Keratinocyte (primary cell): ENCODE data around the gene SYT15. TPM values are rescaled to one million over a fixed set of nuclear protein-coding genes. Genes with fewer than 3 reads are reported as not detected.
A peak's percentile ranks its signal among the peaks of the same experiment; 100 is the strongest.
"Not testable (repeated sequence)": the region's sequence is repeated elsewhere in the genome, so short reads cannot be mapped to it uniquely, and the experiment has no call there.

ENCODE experiments used
- DNase-seq: peaks from one replicate; pipeline ENCODE4 v3.0.0-alpha.2; 2011; ENCODE audit warnings: low read depth, missing footprints, low spot score
- FAIRE-seq: peaks from 2 replicates; lab custom pipeline; 2011; peaks lifted over from hg19 to GRCh38; lab: Jason Lieb, UNC
- H2AFZ ChIP-seq: 2 replicates; pipeline ENCODE4 v1.6.0; 2012; ENCODE audit warnings: low read length, control low read depth, inconsistent platforms; ENCODE audit not compliant: control insufficient read depth
- H3K27ac ChIP-seq: 2 replicates; pipeline ENCODE4 v1.5.1; 2011; ENCODE audit warnings: low read length; ENCODE audit not compliant: control insufficient read depth, insufficient read depth
- H3K27me3 ChIP-seq: 3 replicates; pipeline ENCODE4 v1.6.0; 2011; ENCODE audit warnings: low read length; ENCODE audit not compliant: control insufficient read depth, insufficient read depth; ENCODE audit errors: extremely low read depth
- H3K36me3 ChIP-seq, 2 experiments: 2 replicates in 1 of 2; 3 replicates in 1 of 2; pipeline ENCODE4 v1.5.1; 2011; ENCODE audit warnings: low read length in 2 of 2, mild to moderate bottlenecking in 1 of 2; ENCODE audit not compliant: control insufficient read depth in 2 of 2, insufficient read depth in 2 of 2; ENCODE audit errors: extremely low read depth in 1 of 2
- H3K4me1 ChIP-seq: 3 replicates; pipeline ENCODE4 v1.5.1; 2011; ENCODE audit warnings: low read length; ENCODE audit not compliant: control insufficient read depth, insufficient read depth; ENCODE audit errors: extremely low read depth
- H3K4me2 ChIP-seq: 3 replicates; pipeline ENCODE4 v1.6.0; 2011; ENCODE audit warnings: low read depth, low read length; ENCODE audit not compliant: control insufficient read depth, insufficient read depth; ENCODE audit errors: extremely low read depth
- H3K4me3 ChIP-seq, 3 experiments: fragments of 200-600 bp in 1 of 3; sonication (generic) in 1 of 3; 2 replicates in 2 of 3; 3 replicates in 1 of 3; pipeline ENCODE4 v1.5.1; 2011 to 2016; ENCODE audit warnings: low read length in 3 of 3, mild to moderate bottlenecking in 3 of 3, control low read depth in 2 of 3, inconsistent platforms in 1 of 3, low read depth in 1 of 3, mixed read lengths in 1 of 3, mixed run types in 1 of 3, moderate library complexity in 1 of 3; ENCODE audit not compliant: control insufficient read depth in 2 of 3, insufficient read depth in 2 of 3; ENCODE audit errors: extremely low read depth in 1 of 3
- H3K79me2 ChIP-seq: 2 replicates; pipeline ENCODE4 v1.6.0; 2012; ENCODE audit warnings: low read length; ENCODE audit not compliant: control insufficient read depth, insufficient read depth
- H3K9ac ChIP-seq: 3 replicates; pipeline ENCODE4 v1.6.0; 2011; ENCODE audit warnings: low read length; ENCODE audit not compliant: control insufficient read depth, insufficient read depth; ENCODE audit errors: extremely low read depth
- H3K9me1 ChIP-seq: 3 replicates; pipeline ENCODE4 v1.6.0; 2011; ENCODE audit warnings: low read length; ENCODE audit not compliant: control insufficient read depth, insufficient read depth; ENCODE audit errors: extremely low read depth
- H3K9me3 ChIP-seq: 2 replicates; pipeline ENCODE4 v1.5.1; 2012; ENCODE audit warnings: low read depth, low read length; ENCODE audit not compliant: control insufficient read depth
- H4K20me1 ChIP-seq: 3 replicates; pipeline ENCODE4 v1.6.0; 2011; ENCODE audit warnings: low read length; ENCODE audit not compliant: control insufficient read depth, insufficient read depth; ENCODE audit errors: extremely low read depth
- EZH2 ChIP-seq: IDR thresholded peaks from one replicate; pipeline ENCODE4 v1.6.1; 2012; ENCODE audit warnings: inconsistent platforms, mild to moderate bottlenecking, low read length, moderate library complexity
- dilution Hi-C: fragments of 300-500 bp; cut with MboI; formaldehyde crosslinking; loops from one replicate; pipeline ENCODE4 v1.7.0; 2020; ENCODE audit warnings: low sequenced_read_pairs; ENCODE audit not compliant: extremely low pct_ligation_motif_present
- polyA plus RNA-seq, 5 experiments: library from polyadenylated mRNA; depleted of rRNA in 3 of 5; stranded (reverse) in 3 of 5; stranded (forward) in 1 of 5; unstranded in 1 of 5; fragments of >200 nt; gene quantifications; 1 replicate in 1 of 5; 2 replicates in 3 of 5; 3 replicates in 1 of 5; pipeline versions ENCODE4 v1.2.1 to v1.2.3, GENCODE V29; 2011 to 2012; ENCODE audit warnings: missing spikeins in 2 of 5, low read depth in 1 of 5, low replicate concordance in 1 of 5
- TF ChIP-seq, protein P1 (sequence below), 3 experiments: IDR thresholded peaks in 1 of 3; conservative IDR thresholded peaks in 1 of 3; optimal IDR thresholded peaks in 1 of 3; 2 replicates in 2 of 3; 3 replicates in 1 of 3; pipeline versions ENCODE3 to v1.5.1; 2011; ENCODE audit warnings: low read length in 3 of 3, mild to moderate bottlenecking in 3 of 3, moderate library complexity in 2 of 3, control low read depth in 1 of 3, inconsistent platforms in 1 of 3; ENCODE audit not compliant: insufficient read depth in 2 of 3; ENCODE audit errors: extremely low read depth in 1 of 3

SYT15 gene
- polyA plus RNA-seq, 1 donor (not counting 4 experiments of a cell fraction or from before 2014, with no cell fraction given), result 0.16 TPM

DNA sequence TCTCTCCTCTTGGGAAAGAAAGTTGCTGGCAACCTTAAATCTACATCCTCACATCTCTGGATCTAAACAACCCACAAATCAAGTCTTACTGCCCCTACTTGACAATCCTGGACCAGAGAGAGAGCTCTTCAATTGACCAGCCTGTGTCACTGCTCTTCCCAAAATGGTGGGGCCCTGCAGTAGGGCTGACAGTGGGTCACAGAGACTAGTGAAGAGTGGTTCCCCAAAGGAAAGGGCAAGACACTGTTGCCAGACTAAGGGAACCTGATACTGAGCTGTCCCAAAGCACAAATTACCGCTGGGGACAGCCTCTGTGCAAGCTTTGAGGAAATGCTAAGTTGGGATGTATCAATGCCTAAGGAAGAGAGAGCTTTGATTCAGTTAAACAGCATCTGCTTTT lies 18.0 kb upstream of the SYT15 start:
- Histone ChIP-seq H3K27me3 (peaks cover 49% of the 10 kb centered on the region), H3K4me2 (no peak overlapping the region), H3K4me3 (no peak overlapping the region), H3K4me1 (peaks cover 3% of the 10 kb centered on the region), H2AFZ (no peak overlapping the region), H3K9me1 (no peaks in the 10 kb centered on the region), H4K20me1 (peaks cover 4% of the 10 kb centered on the region), H3K79me2 (no peaks in the 10 kb centered on the region), H3K9ac (no peak overlapping the region), H3K9me3 (no peaks in the 10 kb centered on the region), H3K27ac (no peak overlapping the region), H3K36me3 (no peaks in the 10 kb centered on the region)
- DNase-seq (no peak), FAIRE-seq (no peak)
- dilution Hi-C loops, result no loop called here
- TF ChIP-seq EZH2, result no peak
- TF ChIP-seq, protein P1, sequence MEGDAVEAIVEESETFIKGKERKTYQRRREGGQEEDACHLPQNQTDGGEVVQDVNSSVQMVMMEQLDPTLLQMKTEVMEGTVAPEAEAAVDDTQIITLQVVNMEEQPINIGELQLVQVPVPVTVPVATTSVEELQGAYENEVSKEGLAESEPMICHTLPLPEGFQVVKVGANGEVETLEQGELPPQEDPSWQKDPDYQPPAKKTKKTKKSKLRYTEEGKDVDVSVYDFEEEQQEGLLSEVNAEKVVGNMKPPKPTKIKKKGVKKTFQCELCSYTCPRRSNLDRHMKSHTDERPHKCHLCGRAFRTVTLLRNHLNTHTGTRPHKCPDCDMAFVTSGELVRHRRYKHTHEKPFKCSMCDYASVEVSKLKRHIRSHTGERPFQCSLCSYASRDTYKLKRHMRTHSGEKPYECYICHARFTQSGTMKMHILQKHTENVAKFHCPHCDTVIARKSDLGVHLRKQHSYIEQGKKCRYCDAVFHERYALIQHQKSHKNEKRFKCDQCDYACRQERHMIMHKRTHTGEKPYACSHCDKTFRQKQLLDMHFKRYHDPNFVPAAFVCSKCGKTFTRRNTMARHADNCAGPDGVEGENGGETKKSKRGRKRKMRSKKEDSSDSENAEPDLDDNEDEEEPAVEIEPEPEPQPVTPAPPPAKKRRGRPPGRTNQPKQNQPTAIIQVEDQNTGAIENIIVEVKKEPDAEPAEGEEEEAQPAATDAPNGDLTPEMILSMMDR (optimal IDR thresholded peaks at IDR 0.05 in 1 of 3, IDR thresholded peaks at IDR 0.05 in 1 of 3, conservative IDR thresholded peaks at IDR 0.05 in 1 of 3; ENCODE audit: extremely low read depth in 1 of 3, insufficient read depth in 2 of 3, low read length in 3 of 3), result no peak

DNA sequence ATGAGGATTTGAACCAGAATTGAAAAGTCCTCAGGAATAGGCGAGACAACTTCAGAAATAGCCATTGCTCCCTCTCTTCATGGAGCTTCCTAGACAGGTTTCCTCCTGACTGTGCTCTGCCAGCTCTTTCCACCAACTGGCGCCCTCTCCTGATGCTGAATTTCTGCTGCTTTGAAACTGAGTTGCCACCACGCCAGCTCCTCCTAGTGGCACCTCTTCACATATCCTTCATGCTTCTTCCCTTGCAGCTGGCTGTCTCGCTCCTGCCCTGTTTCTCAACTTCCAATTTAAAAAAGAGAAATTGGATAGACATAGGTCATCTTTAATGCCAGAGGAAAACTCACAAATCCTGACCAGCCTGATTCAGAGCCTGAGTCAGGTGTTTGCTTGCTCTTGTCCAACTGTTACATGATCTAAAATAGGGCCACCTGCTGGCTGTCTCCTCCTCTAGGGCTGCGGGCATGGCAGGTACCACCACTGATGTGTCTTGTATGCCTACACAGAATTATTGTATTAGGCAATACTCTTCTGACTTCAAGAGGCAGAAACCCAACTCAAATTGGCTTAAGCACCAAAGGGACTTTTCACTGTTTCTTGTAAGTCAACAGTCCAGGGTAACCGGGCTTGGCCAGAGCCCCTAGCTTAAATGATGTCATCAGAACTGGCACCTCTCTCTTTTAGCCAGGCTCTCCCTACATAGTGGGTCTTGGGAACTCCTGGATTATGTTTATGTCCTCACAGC lies 13.2 kb upstream of the SYT15 start:
- dilution Hi-C loops, DNase-seq, H3K36me3 ChIP-seq, H3K4me3 ChIP-seq, H3K79me2 ChIP-seq, H4K20me1 ChIP-seq, H3K9ac ChIP-seq, H2AFZ ChIP-seq, H3K27me3 ChIP-seq, H3K4me1 ChIP-seq, H3K9me3 ChIP-seq, H3K27ac ChIP-seq, H3K9me1 ChIP-seq: not testable (repeated sequence)
- peak; percentile 98 for FAIRE-seq
- TF ChIP-seq, protein P1 (optimal IDR thresholded peaks at IDR 0.05 in 1 of 3, IDR thresholded peaks at IDR 0.05 in 1 of 3, conservative IDR thresholded peaks at IDR 0.05 in 1 of 3; ENCODE audit: extremely low read depth in 1 of 3, insufficient read depth in 2 of 3, low read length in 3 of 3), result peak; percentile 34 to 77 (median 74)
- peak overlapping the region; percentile 27 for H3K4me2 ChIP-seq

DNA sequence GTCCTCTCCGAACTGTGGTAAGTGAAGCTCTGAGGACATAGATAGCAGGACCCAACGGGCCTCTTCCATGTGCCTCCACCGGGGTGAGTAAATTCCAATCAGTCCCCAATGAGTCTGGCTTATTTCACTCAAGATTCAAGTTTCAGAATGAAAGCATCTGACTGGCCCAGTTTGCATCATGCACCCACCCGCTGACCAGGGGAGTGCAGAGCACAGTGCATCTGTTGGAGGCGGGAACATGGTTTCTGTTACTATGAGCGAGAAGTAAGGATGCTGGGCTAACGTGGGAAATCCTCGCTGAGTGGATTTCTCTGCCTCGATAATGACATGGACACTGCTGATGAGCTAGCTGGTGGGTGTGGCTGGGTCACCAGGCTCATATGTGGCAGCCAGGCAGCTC lies 11.8 kb upstream of the SYT15 start:
- H3K4me3 ChIP-seq, H2AFZ ChIP-seq, H3K9me3 ChIP-seq, H3K27me3 ChIP-seq, H3K4me2 ChIP-seq, H3K79me2 ChIP-seq, dilution Hi-C loops, H4K20me1 ChIP-seq, H3K27ac ChIP-seq, H3K9ac ChIP-seq, FAIRE-seq, H3K36me3 ChIP-seq, H3K4me1 ChIP-seq, DNase-seq, H3K9me1 ChIP-seq: not testable (repeated sequence)

DNA sequence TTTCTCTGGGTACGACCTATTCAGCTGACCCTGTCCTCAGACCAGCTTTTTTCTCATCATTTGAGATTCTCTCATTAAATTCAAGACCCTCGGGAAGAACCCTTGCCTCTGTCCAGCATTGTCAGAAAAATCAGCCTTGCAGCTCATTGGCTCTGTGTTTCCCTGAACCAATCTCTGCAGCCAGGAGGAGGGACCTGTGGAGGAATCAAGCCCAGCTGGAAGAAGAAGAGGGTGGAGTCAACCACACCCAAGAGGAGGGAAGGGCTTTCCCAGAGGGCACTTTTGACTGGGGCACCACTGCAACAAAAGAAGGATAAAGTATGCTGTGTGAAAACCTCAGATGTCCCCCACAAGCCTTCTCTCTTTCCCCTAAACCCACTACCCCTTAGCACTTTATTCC lies 8.3 kb upstream of the SYT15 start:
- H3K27me3 ChIP-seq, DNase-seq, H3K79me2 ChIP-seq, dilution Hi-C loops, H3K9ac ChIP-seq, H3K4me2 ChIP-seq, H3K4me3 ChIP-seq, H2AFZ ChIP-seq, H4K20me1 ChIP-seq, H3K27ac ChIP-seq, H3K9me3 ChIP-seq, H3K36me3 ChIP-seq, H3K4me1 ChIP-seq, H3K9me1 ChIP-seq, FAIRE-seq: not testable (repeated sequence)
